H9 (cell line): ENCODE measurements around the gene PPP2R3A. TPM values are rescaled to one million over a fixed set of nuclear protein-coding genes. Genes with fewer than 3 reads are reported as not detected.

ENCODE experiments used
- DNase-seq: peaks from one replicate; pipeline ENCODE4 v3.0.0-alpha.2; 2017
- H2AFZ ChIP-seq: one replicate; pipeline ENCODE4 v1.6.1; 2013; ENCODE audit warnings: mild to moderate bottlenecking, low read length, control low read depth, moderate library complexity
- H2AK5ac ChIP-seq: 2 replicates; pipeline ENCODE4 v1.6.1; 2013; ENCODE audit warnings: low read length, control low read depth, mixed read lengths; ENCODE audit not compliant: insufficient read length
- H2BK120ac ChIP-seq: one replicate; pipeline ENCODE4 v1.6.1; 2013; ENCODE audit warnings: low read depth, mild to moderate bottlenecking, low read length, control low read depth, inconsistent platforms; ENCODE audit not compliant: poor library complexity, severe bottlenecking
- H2BK12ac ChIP-seq: 2 replicates; pipeline ENCODE4 v1.6.1; 2013; ENCODE audit warnings: low read length, control low read depth, mixed read lengths, low read depth; ENCODE audit not compliant: insufficient read length
- H2BK15ac ChIP-seq: 2 replicates; pipeline ENCODE4 v1.6.1; 2013; ENCODE audit warnings: low read depth, low read length, control low read depth
- H2BK20ac ChIP-seq: one replicate; pipeline ENCODE4 v1.6.1; 2013; ENCODE audit warnings: low read depth, mild to moderate bottlenecking, low read length, control low read depth, inconsistent platforms; ENCODE audit not compliant: poor library complexity, severe bottlenecking
- H2BK5ac ChIP-seq: 2 replicates; pipeline ENCODE4 v1.6.1; 2013; ENCODE audit warnings: low read length, control low read depth, mixed read lengths; ENCODE audit not compliant: insufficient read length
- H3K14ac ChIP-seq: 2 replicates; pipeline ENCODE4 v1.6.1; 2013; ENCODE audit warnings: low read length, control low read depth; ENCODE audit not compliant: insufficient read depth
- H3K18ac ChIP-seq: 2 replicates; pipeline ENCODE4 v1.6.1; 2013; ENCODE audit warnings: low read depth, mild to moderate bottlenecking, mixed read lengths, low read length, control low read depth; ENCODE audit not compliant: insufficient read length
- H3K23ac ChIP-seq: 2 replicates; pipeline ENCODE4 v1.6.1; 2013; ENCODE audit warnings: low read length, control low read depth, mixed read lengths, low read depth; ENCODE audit not compliant: insufficient read length
- H3K23me2 ChIP-seq: 2 replicates; pipeline ENCODE4 v1.6.1; 2013; ENCODE audit warnings: low read depth, mild to moderate bottlenecking, mixed read lengths, low read length, control low read depth; ENCODE audit not compliant: insufficient read length, poor library complexity, severe bottlenecking
- H3K27ac ChIP-seq: 2 replicates; pipeline ENCODE4 v1.5.1; 2013; ENCODE audit warnings: low read length, control low read depth, mixed read lengths, low read depth; ENCODE audit not compliant: insufficient read length
- H3K27me3 ChIP-seq: 2 replicates; pipeline ENCODE4 v1.6.1; 2013; ENCODE audit warnings: low read length, control low read depth, inconsistent platforms; ENCODE audit not compliant: insufficient read depth
- H3K4ac ChIP-seq: 2 replicates; pipeline ENCODE4 v1.6.1; 2013; ENCODE audit warnings: low read depth, mild to moderate bottlenecking, control low read depth, inconsistent platforms, low read length, moderate library complexity
- H3K4me1 ChIP-seq: 2 replicates; pipeline ENCODE4 v1.6.1; 2013; ENCODE audit warnings: low read length, control low read depth, inconsistent platforms; ENCODE audit not compliant: insufficient read depth
- H3K4me2 ChIP-seq: 2 replicates; pipeline ENCODE4 v1.6.1; 2013; ENCODE audit warnings: low read length, control low read depth, mixed read lengths; ENCODE audit not compliant: insufficient read length, insufficient read depth
- H3K56ac ChIP-seq: 2 replicates; pipeline ENCODE4 v1.6.1; 2013; ENCODE audit warnings: low read depth, mild to moderate bottlenecking, mixed read lengths, low read length, control low read depth; ENCODE audit not compliant: insufficient read length
- H3K79me1 ChIP-seq: 2 replicates; pipeline ENCODE4 v1.6.1; 2013; ENCODE audit warnings: low read depth, mild to moderate bottlenecking, moderate library complexity, low read length, control low read depth, inconsistent platforms; ENCODE audit not compliant: insufficient read depth, poor library complexity, severe bottlenecking
- H3K79me2 ChIP-seq: 2 replicates; pipeline ENCODE4 v1.6.1; 2013; ENCODE audit warnings: low read length, control low read depth, inconsistent platforms; ENCODE audit not compliant: insufficient read depth
- H3K9ac ChIP-seq: 2 replicates; pipeline ENCODE4 v1.6.1; 2013; ENCODE audit warnings: low read length, control low read depth, mixed read lengths; ENCODE audit not compliant: insufficient read length; ENCODE audit errors: extremely low read depth
- H3K9me3 ChIP-seq: one replicate; pipeline ENCODE4 v1.6.1; 2013; ENCODE audit warnings: low read depth, low read length, inconsistent platforms; ENCODE audit not compliant: control insufficient read depth
- H3T11ph ChIP-seq: one replicate; pipeline ENCODE4 v1.6.1; 2013; ENCODE audit warnings: mild to moderate bottlenecking, low read length, control low read depth, inconsistent platforms
- H4K20me1 ChIP-seq: one replicate; pipeline ENCODE4 v1.6.1; 2013; ENCODE audit not compliant: control insufficient read depth, insufficient read length, insufficient read depth
- H4K5ac ChIP-seq: 2 replicates; pipeline ENCODE4 v1.6.1; 2013; ENCODE audit warnings: low read depth, mild to moderate bottlenecking, mixed read lengths, low read length, control low read depth; ENCODE audit not compliant: insufficient read length
- H4K8ac ChIP-seq: replicated peaks from 2 replicates; pipeline ENCODE4 v1.6.1; 2013; ENCODE audit warnings: low read length, control low read depth, mixed read lengths, low read depth; ENCODE audit not compliant: insufficient read length
- H4K91ac ChIP-seq: 2 replicates; pipeline ENCODE4 v1.6.1; 2013; ENCODE audit warnings: low read depth, mild to moderate bottlenecking, moderate library complexity, mixed read lengths, low read length, control low read depth; ENCODE audit not compliant: insufficient read length
- H3K27ac Mint-ChIP-seq, 3 experiments: 2 replicates in 2 of 3; 3 replicates in 1 of 3; pipeline ENCODE4 v1.8.0; 2020 to 2021; ENCODE audit warnings: mixed read lengths in 3 of 3, mild to moderate bottlenecking in 1 of 3, moderate library complexity in 1 of 3
- H3K27me3 Mint-ChIP-seq: 2 replicates; pipeline ENCODE4 v1.8.0; 2021; ENCODE audit warnings: low read depth, mild to moderate bottlenecking, moderate library complexity, mixed read lengths
- H3K36me3 Mint-ChIP-seq, 3 experiments: 2 replicates in 2 of 3; 3 replicates in 1 of 3; pipeline ENCODE4 v1.8.0; 2020 to 2021; ENCODE audit warnings: low read depth in 3 of 3, mixed read lengths in 3 of 3; ENCODE audit not compliant: insufficient read depth in 1 of 3
- H3K4me1 Mint-ChIP-seq, 2 experiments: 2 replicates each; pipeline ENCODE4 v1.8.0; 2020; ENCODE audit warnings: mixed read lengths in 2 of 2
- H3K4me3 Mint-ChIP-seq, 2 experiments: 2 replicates in 1 of 2; 3 replicates in 1 of 2; pipeline ENCODE4 v1.8.0; 2020 to 2021; ENCODE audit warnings: mild to moderate bottlenecking in 2 of 2, mixed read lengths in 2 of 2, moderate library complexity in 1 of 2
- H3K9me3 Mint-ChIP-seq, 2 experiments: 2 replicates in 1 of 2; 3 replicates in 1 of 2; pipeline ENCODE4 v1.8.0; 2020; ENCODE audit warnings: mild to moderate bottlenecking in 2 of 2, mixed read lengths in 2 of 2, moderate library complexity in 1 of 2
- CTCF ChIP-seq: fragments of 200-600 bp; sonication (generic); conservative IDR thresholded peaks from 3 replicates; pipeline ENCODE4 v1.8.0; 2021; ENCODE audit warnings: antibody characterized with exemption, mild to moderate bottlenecking
- WGBS: extraction: QIAGEN DNeasy Blood & Tissue Kit; methylation state at CpG from one replicate; pipeline ENCODE4 v1.1.7; 2013; ENCODE audit warnings: missing lambda C conversion rate, low lambda C conversion rate, mixed read lengths; ENCODE audit not compliant: insufficient read length; ENCODE audit errors: extremely low coverage; 5-methylcytosine and 5-hydroxymethylcytosine counted together
- total RNA-seq: library from RNA; stranded (reverse); gene quantifications from 2 replicates; pipeline ENCODE4 v1.2.1, GENCODE V29; 2021

Gene PPP2R3A
- total RNA-seq, 1 experiment from 2014 or later: 12.4 TPM

- no peak overlapping the region for H3K23ac ChIP-seq
- no peak for DNase-seq
- no peaks in the 10 kb centered on the region for H3K27me3 ChIP-seq
- H3K14ac ChIP-seq: no peak overlapping the region
- TF ChIP-seq CTCF: no peak
- H3K4ac ChIP-seq: no peak overlapping the region
- no peak overlapping the region for H2AFZ ChIP-seq
- no peak overlapping the region for H2BK120ac ChIP-seq
- no peak overlapping the region for H4K5ac ChIP-seq
- H3K27ac Mint-ChIP-seq: no peak overlapping the region
- H3K9ac ChIP-seq: peak overlapping the region; percentile 15
- H3K79me1 ChIP-seq: no peaks in the 10 kb centered on the region
- H2BK15ac ChIP-seq: no peak overlapping the region
- H3K4me2 ChIP-seq: peak overlapping the region; percentile 79
- peaks cover 11 to 25% (median 13%) of the 10 kb centered on the region in 3 experiments for H3K36me3 Mint-ChIP-seq
- H3K56ac ChIP-seq: no peak overlapping the region
- peaks cover 3% of the 10 kb centered on the region; the same call in 1 of the 2 replicates for H3K27me3 Mint-ChIP-seq
- H2BK20ac ChIP-seq: no peak overlapping the region
- no peak overlapping the region for H4K8ac ChIP-seq
- H2AK5ac ChIP-seq: no peak overlapping the region
- H3K4me3 Mint-ChIP-seq: peak overlapping the region; percentile 96 to 98
- H3K9me3 Mint-ChIP-seq: peaks cover 6 to 8% of the 10 kb centered on the region in 2 experiments
- no CpG with 5 or more reads among the region's 6 CpGs for WGBS
- no peak overlapping the region for H3K27ac ChIP-seq
- H3K18ac ChIP-seq: no peak overlapping the region
- no peaks in the 10 kb centered on the region for H4K20me1 ChIP-seq
- H4K91ac ChIP-seq: no peak overlapping the region
- peaks cover 49% of the 10 kb centered on the region for H3K79me2 ChIP-seq
- H3K23me2 ChIP-seq: peaks cover 6% of the 10 kb centered on the region
- H2BK12ac ChIP-seq: no peak overlapping the region
- H3K4me1 ChIP-seq: peaks cover 2% of the 10 kb centered on the region; the same call in 1 of the 2 replicates
- H2BK5ac ChIP-seq: no peak overlapping the region
- no peaks in the 10 kb centered on the region for H3K9me3 ChIP-seq
- peaks cover 53 to 55% of the 10 kb centered on the region in 2 experiments for H3K4me1 Mint-ChIP-seq
- H3T11ph ChIP-seq: no peak overlapping the region
Measured at GRCh38 chr3:136193278-136194054, 227.9 kb downstream of the PPP2R3A start.
